ENCODE measurements around the gene ZNF451. TPM values are rescaled to one million over a fixed set of nuclear protein-coding genes. Genes with fewer than 3 reads are reported as not detected.
"Not testable (repeated sequence)": the region's sequence is repeated elsewhere in the genome, so short reads cannot be mapped to it uniquely, and the experiment has no call there.

The ZNF451 gene
- total RNA-seq, 2 experiments from 2014 or later = 48.7 to 50.6 TPM

GRCh38 chr6:57090458-57091067 is 575 bp downstream of the ZNF451 start:
- POLR2A ChIA-PET, CTCF ChIA-PET: not testable (repeated sequence)

GRCh38 chr6:57091375-57091774 is 1.4 kb downstream of the ZNF451 start:
- CTCF ChIA-PET, POLR2A ChIA-PET: not testable (repeated sequence)

- POLR2A ChIA-PET = interaction anchor here (0.6 to 0.7 kb wide), 3 partner anchors 39 to 224 kb away, joined by 6 to 12 read pairs (median 7); no protein-coding TSS in a partner anchor
- CTCF ChIA-PET = interaction anchor here (0.6 kb wide), 1 partner anchor 16 kb away, joined by 3 read pairs; no protein-coding TSS in a partner anchor
Observed at GRCh38 chr6:57094689-57095088, 4.7 kb downstream of the ZNF451 start.

GRCh38 chr6:57097596-57097995 is 7.6 kb downstream of the ZNF451 start:
- CTCF ChIA-PET = no interaction called here
- POLR2A ChIA-PET = no interaction called here

- ChIA-PET POLR2A (no interaction called here), CTCF (no interaction called here)
Observed at GRCh38 chr6:57102976-57103375, 13.0 kb downstream of the ZNF451 start.

- ChIA-PET CTCF (no interaction called here), POLR2A (no interaction called here)
Observed at GRCh38 chr6:57104336-57104735, 14.3 kb downstream of the ZNF451 start.

GRCh38 chr6:57106990-57107389 is 17.0 kb downstream of the ZNF451 start:
- POLR2A ChIA-PET = no interaction called here
- CTCF ChIA-PET = no interaction called here

GRCh38 chr6:57108691-57109090 is 18.7 kb downstream of the ZNF451 start:
- CTCF ChIA-PET = no interaction called here

GRCh38 chr6:57109880-57110279 is 19.9 kb downstream of the ZNF451 start:
- CTCF ChIA-PET = no interaction called here
- POLR2A ChIA-PET = no interaction called here

More at GRCh38 chr6:57108691-57109090, 18.7 kb downstream of the ZNF451 start:
- POLR2A ChIA-PET = no interaction called here

GRCh38 chr6:57113105-57113504 is 23.1 kb downstream of the ZNF451 start:
- ChIA-PET POLR2A (interaction anchor here (0.8 kb wide), 1 partner anchor 19 kb away, joined by 3 read pairs; no protein-coding TSS in a partner anchor), CTCF (no interaction called here)

- CTCF ChIA-PET = no interaction called here
- POLR2A ChIA-PET = no interaction called here
Observed at GRCh38 chr6:57116776-57117175, 26.8 kb downstream of the ZNF451 start.

- ChIA-PET CTCF (no interaction called here), POLR2A (no interaction called here)
Observed at GRCh38 chr6:57117796-57118195, 27.8 kb downstream of the ZNF451 start.

- POLR2A ChIA-PET = no interaction called here
- CTCF ChIA-PET = no interaction called here
Observed at GRCh38 chr6:57123111-57123510, 33.1 kb downstream of the ZNF451 start.

GRCh38 chr6:57127763-57128162 is 37.8 kb downstream of the ZNF451 start:
- ChIA-PET CTCF (no interaction called here), POLR2A (no interaction called here)

GRCh38 chr6:57130661-57131177 is 40.7 kb downstream of the ZNF451 start:
- CTCF ChIA-PET = no interaction called here

GRCh38 chr6:57134954-57135353 is 45.0 kb downstream of the ZNF451 start:
- POLR2A ChIA-PET = no interaction called here

More at GRCh38 chr6:57130661-57131177, 40.7 kb downstream of the ZNF451 start:
- POLR2A ChIA-PET = no interaction called here

GRCh38 chr6:57135885-57136284 is 45.9 kb downstream of the ZNF451 start:
- ChIA-PET CTCF (no interaction called here), POLR2A (no interaction called here)

More at GRCh38 chr6:57134954-57135353, 45.0 kb downstream of the ZNF451 start:
- CTCF ChIA-PET = no interaction called here

GRCh38 chr6:57137350-57137749 is 47.4 kb downstream of the ZNF451 start:
- ChIA-PET CTCF (no interaction called here), POLR2A (interaction anchor here (0.5 to 1.0 kb wide), 2 partner anchors 10 to 42 kb away, joined by 3 to 7 read pairs; no protein-coding TSS in a partner anchor)

GRCh38 chr6:57138026-57138425 is 48.0 kb downstream of the ZNF451 start:
- CTCF ChIA-PET = no interaction called here

GRCh38 chr6:57141451-57142177 is 51.6 kb downstream of the ZNF451 start:
- ChIA-PET POLR2A (no interaction called here), CTCF (no interaction called here)

More at GRCh38 chr6:57138026-57138425, 48.0 kb downstream of the ZNF451 start:
- POLR2A ChIA-PET = interaction anchor here (0.5 to 1.0 kb wide), 2 partner anchors 10 to 43 kb away, joined by 3 to 7 read pairs; no protein-coding TSS in a partner anchor

GRCh38 chr6:57142178-57142525 is 52.2 kb downstream of the ZNF451 start:
- ChIA-PET CTCF (no interaction called here), POLR2A (no interaction called here)

Data from activated CD8-positive, alpha-beta memory T cell treated with anti-CD3 and anti-CD28 coated beads for 36 hours (primary cell).